OCI-LY3 (cell line): ENCODE measurements around the gene HNRNPUL2.

Experiments used
- EZH2phosphoT487 ChIP-seq: fragments of 200-600 bp; shearing (Covaris generic); IDR thresholded peaks from 2 replicates; pipeline ENCODE4 v1.6.1; 2018; ENCODE audit warnings: antibody characterized with exemption, mixed run types, low read depth
- TF ChIP-seq, protein P1 (sequence below): fragments of 200-600, 300-600 bp; sonication (generic); IDR thresholded peaks from 2 replicates; pipeline ENCODE4 v1.5.1; 2014; ENCODE audit warnings: antibody characterized with exemption, low read length, low read depth

DNA sequence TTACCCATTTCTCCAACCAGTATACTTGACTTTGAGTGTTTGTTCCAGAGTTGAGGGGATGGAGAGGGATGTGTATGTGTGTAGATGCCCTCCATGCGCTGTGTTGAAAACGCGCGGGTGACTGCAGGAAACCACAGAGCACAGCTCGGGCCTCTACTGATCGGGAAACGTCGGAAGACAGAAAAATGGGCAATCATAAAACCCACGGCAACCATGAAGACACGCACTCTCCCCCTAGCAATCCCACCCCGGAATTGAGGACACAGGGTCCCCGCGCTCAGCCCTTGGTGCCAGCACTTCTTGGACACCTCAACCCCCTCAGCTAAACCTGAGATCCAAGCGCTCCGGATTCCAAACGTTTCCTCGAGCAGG is 56.0 kb downstream of the HNRNPUL2 start:
- TF ChIP-seq, protein P1, sequence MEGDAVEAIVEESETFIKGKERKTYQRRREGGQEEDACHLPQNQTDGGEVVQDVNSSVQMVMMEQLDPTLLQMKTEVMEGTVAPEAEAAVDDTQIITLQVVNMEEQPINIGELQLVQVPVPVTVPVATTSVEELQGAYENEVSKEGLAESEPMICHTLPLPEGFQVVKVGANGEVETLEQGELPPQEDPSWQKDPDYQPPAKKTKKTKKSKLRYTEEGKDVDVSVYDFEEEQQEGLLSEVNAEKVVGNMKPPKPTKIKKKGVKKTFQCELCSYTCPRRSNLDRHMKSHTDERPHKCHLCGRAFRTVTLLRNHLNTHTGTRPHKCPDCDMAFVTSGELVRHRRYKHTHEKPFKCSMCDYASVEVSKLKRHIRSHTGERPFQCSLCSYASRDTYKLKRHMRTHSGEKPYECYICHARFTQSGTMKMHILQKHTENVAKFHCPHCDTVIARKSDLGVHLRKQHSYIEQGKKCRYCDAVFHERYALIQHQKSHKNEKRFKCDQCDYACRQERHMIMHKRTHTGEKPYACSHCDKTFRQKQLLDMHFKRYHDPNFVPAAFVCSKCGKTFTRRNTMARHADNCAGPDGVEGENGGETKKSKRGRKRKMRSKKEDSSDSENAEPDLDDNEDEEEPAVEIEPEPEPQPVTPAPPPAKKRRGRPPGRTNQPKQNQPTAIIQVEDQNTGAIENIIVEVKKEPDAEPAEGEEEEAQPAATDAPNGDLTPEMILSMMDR, result no peak
- TF ChIP-seq EZH2phosphoT487, result no peak
